Inferior parietal cortex (tissue), 1 donor: ENCODE results near the gene PLA2G2F.
A peak's percentile ranks its signal among the peaks of the same experiment; 100 is the strongest.

Experiments used
- DNase-seq: peaks from one replicate; pipeline ENCODE4 v3.0.0-alpha.2; 2016; ENCODE audit errors: extremely low spot score

PLA2G2F gene

GRCh38 chr1:20168564-20169491 is 29.7 kb downstream of the PLA2G2F start:
- no peak for DNase-seq

- DNase-seq: no peak
These were observed 30.8 kb downstream of the PLA2G2F start for GRCh38 chr1:20169932-20170331.

DNA sequence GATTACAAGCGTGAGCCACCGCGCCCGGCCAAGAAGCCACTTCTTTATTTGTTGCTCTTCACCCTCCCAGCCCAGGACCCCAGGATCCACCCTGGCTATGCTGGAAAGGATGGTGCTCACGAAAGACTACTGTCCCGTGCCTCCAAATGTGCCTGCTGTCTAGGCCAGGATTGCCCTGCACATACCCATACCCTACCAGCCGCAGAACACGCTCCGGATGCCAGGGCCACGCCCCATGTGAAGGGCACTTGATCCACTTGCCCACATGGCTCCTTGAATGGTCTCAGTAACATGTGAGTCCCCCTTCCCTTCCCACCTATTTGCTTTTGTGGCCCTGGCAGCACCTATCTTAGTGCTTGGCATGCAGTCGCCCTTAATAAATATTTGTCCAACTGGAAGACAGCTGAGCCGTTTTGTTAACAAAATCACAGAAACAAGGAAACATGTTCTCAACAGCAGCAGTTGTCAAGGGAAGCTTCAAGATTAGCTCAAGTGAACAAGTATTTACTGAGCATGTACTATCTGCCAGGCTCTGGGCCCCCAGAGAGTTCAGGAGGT is 33.0 kb downstream of the PLA2G2F start:
- DNase-seq: no peak

GRCh38 chr1:20174937-20175666 is 36.0 kb downstream of the PLA2G2F start:
- DNase-seq: no peak

- DNase-seq: no peak
These were observed 39.7 kb downstream of the PLA2G2F start for GRCh38 chr1:20178634-20179370.

- DNase-seq: no peak
These were observed 40.4 kb downstream of the PLA2G2F start for GRCh38 chr1:20179371-20180128.

DNA sequence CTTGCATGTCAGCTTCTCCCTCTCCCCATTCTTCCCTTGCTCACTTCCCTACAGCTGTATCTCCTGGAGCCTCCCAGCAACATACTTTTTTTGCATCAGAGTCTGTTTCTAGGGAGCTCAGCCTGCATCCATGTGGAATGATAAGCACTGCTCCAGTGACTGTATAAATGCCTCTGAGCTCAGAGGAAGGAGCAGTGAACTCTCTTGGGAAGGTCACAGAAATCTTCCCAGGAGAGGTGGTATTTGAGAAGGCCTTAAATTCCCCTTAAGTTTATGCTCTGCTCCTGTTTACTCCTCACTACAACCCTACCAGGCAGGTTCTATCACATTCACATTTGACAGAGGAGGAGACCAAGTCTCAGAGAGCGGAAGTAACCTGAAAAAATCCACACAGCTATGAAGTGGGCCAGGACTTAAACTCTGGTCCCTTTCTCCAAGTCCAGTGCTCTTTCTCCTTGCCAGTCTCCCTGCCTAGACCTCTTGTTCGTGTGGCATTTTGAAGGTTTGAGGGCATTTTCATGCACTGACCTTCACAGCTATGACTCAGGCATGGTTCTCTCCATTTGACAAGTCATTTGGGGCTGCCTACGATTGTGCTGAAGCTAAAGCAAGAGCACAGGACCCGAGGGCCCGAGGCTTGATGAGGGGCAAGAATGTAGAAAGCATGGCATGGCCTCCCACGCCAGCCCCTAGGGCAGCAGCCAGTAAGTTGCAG is 41.2 kb downstream of the PLA2G2F start:
- no peak for DNase-seq

DNA sequence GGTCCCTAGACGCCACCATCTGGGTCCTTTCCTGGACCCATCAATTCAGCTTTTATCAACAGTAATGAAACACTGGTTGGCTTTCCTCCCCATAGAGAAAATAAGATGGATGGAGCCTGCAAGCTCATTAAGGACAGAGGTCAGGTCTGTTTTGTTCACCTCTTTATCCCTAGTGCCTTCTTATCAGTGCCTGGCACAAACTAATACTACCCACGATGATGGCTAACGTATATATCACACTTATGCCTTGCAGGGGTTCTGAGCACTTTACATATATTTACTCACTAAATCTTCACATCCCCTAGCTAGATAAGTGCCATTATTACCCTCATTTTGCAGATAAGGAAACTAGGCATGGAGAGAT is 41.7 kb downstream of the PLA2G2F start:
- DNase-seq: no peak

DNA sequence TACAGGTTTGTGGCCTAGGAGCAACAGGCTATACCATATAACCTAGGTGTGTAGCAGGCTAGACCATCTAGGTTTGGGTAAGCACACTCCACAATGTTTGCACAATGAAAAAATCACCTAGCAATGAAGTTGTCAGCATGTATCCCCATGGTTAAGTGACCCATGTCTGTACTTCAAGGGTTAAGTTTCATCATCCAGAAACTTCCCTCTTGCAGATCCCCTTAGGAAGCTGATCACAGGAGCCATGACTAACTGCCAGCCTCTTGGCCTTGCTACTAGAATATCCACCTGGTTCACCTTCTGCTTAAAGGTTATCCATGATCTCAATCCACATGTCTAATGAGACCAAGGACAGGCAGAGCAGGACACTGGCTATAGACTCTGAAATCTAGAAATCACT is 43.3 kb downstream of the PLA2G2F start:
- no peak for DNase-seq

DNA sequence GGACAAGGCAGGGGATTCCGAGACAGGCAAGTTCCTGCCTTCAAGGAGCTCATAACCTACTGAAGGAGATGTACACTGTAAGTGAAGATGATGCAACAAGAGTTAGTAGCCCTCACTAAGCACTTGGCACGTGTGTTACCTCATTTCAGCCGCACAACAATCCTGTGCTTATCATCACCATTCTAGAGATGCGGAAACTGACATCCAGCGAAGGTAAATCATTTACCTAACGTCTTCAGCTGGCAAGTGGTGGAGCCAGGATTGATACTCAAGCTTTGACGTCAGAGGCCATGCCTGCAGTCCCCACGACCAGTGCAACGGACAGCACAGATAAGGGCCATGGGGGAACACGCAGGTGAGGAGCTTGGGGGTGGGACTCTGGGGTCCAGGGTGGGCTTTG is 43.9 kb downstream of the PLA2G2F start:
- no peak for DNase-seq

GRCh38 chr1:20183616-20184271 is 44.6 kb downstream of the PLA2G2F start:
- DNase-seq: no peak

DNA sequence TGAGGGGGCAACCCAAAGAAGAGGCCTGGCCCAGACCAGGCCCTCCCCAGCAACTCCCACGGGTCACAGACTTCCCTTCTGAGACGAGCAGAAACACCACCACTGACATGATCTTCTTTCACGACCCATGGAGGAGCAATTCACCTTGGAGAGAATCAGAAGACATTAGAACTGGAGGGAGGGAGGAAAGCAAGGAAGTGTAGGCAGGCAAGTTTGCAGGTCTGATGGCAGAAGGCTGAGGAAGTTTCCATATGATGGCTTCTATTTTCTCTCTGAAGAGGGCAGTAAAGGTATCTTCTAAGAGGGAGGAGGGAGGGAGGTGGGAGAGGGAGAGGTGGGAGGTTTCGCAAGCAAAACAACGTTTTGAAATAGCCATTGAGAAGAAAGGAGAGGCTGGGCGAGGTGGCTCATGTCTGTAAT is 45.4 kb downstream of the PLA2G2F start:
- no peak for DNase-seq

DNA sequence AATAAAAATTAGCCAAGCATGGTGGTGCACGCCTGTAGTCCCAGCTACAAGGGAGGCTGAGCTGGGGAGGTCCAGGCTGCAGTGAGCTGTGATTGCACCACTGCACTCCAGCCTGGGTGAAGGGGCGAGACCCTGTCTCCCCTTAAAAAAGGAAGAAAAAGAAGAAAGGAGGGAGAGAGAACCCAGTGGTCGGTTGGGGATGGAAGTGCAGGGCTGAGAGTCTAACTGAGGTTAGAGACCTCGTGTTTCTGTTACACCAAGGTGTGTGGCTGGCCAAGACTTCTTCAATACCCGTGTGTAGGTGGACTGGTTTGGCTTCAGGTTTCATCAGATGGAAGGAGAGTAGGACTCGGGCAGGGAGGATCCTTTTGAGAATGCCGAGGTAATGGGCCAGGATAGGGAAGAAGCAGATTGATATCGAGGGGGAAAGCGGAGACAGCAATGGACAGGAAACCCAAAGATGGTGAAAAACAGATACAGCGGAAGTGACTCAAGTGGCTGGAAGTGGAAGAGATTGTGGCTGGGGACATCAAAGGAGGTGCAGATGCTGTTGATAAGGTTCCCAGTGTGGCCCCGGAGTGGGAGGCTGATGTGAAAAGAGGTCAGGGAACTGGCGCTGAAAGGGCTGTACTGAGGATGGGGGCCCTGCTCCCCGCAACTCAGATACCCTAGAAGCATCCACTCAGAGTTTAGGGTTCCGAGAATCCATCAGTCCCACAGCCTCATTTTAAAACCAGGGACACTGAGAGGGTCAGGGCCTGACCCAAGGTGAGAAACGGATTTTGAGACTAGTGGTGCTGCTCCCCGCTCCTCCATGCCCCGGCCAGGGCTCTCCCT is 46.1 kb downstream of the PLA2G2F start:
- DNase-seq: no peak

GRCh38 chr1:20185834-20186782 is 47.0 kb downstream of the PLA2G2F start, which contains the start of the genes PLA2G2C and UBXN10:
Gene PLA2G2C, minus strand, starts transcription at chr1:20186518. Its CDS starts 9,155 bp downstream, at chr1:20177363.
Gene UBXN10, plus strand, starts transcription at chr1:20186096. Its CDS starts 4,466 bp downstream, at chr1:20190562.
- no peak for DNase-seq

DNA sequence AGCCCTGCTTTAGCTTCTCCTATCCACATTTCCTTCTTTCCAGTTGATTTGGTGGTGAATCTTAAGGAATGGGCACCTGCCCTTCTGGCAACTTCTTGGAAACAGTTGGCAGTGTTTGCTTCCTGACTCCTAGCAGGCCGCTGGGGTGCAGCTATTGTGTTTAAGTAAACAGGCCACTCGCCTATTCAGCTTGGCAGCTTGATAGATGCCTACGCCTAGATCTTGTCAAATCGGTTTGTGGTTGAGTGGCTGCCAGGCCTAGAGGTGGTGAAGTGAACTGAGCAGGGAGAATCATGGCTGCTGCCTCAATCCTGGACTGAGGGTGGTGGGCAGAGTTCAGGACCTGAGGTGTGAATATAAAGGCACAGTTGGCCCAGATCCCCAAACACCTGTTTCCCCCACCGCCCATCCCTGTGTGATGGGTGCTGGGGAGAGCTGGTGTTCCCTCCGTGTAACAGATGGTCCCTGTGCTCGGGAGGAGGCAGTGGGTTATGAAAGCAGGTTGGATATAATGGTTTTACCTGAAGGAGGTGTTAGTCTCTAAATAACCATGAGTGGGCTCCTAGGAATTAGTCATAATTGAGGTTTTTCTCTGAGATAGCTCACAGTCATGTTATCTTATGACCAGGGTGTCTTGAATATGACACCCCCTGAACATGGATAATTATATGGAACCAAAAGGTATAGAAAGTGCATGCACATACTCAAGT is 48.1 kb downstream of the PLA2G2F start:
- peak; percentile 65 for DNase-seq

DNA sequence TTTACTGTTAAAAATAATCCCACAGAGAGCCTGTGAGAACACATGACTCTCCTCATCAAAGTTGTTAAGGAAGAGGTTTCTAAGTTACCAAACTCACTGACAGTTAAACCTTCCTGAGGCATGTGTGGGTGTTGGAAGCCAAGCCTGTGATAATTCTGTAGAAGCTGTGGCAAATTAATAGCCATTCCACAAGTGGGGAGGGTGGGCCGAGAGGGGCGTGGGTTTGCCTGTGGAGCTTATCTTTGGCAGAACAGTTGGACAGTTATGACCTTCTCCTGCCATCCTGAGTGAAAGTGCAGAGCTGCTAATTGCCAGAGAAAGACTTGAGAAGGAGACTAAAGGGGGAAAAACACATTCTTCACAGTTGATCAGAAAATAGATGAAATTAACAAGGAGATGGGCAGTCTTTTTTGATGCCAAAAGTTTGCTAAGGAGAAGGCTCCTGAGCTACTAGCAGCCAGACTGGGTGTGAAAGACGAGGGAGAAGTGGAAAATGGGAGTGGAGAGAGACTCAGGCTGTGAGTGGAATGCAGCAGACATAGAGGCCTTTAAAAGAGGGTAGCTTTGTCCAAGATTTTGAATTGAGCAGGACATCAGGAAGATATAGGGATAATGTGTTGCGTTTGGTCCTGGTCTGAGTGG is 48.8 kb downstream of the PLA2G2F start:
- DNase-seq: no peak

DNA sequence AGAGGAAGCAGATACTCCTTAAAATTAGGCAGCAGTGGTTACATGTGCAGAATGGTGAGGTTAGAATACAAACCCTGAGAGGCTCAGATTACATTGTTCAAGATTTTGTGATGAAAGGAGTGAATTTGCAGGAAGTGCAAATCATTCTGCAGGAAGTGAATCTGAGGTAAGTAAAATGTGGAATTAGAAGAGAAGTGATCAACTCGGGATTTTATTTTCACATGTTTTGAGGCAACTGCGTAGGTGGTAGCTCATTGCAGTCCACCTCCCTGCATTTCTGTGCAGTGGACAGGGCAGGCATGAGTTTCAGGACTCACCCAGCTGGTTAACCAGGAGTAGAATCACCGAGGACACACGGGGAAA is 49.3 kb downstream of the PLA2G2F start:
- DNase-seq: no peak
